ENCODE results near the gene LEFTY1. TPM values are rescaled to one million over a fixed set of nuclear protein-coding genes. Genes with fewer than 3 reads are reported as not detected.

The LEFTY1 gene
- total RNA-seq, 4 donors from 2014 or later = 1.0 TPM; not detected in 3

DNA sequence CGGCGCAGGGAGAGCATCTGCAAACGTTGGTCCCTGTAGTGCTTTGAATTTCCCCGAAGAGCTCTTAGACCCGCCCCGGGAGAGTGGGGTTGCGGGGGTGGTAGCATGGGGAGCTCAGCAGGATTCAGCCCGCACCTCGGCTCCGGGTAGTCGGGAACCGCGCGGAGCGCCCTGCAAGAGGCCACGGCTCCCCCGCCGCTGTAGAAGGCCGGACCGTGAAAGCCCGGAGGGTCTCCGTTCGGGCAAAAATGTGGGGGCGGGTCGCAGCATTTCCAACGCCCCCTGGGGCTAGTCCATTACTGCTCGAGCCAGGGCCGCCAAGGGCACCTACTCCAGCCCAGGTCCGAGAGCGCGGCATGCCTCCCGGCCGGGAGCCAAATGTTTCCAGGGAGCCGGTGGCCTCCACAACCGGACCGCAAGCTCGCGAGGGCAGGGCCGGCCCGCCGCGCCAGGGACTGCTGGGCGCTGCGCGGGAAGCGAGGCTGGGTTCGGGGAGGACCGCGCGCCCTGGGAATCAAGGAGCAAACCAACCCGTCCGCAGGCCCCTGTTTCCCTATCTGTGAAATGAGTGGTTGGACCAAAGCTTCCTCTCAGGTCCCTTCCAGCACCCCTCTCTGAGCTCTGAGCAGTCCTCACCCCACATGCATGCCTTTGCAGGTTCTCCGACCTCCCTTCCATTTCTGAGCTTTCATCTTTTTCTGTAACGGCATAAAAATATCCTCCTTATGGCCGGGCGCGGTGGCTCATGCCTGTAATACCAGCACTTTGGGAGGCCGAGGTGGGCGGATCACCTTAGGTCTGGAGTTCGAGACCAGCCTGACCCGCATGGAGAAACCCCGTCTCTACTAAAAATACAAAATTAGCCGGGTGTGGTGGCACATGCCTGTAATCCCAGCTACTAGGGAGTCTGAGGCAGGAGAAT, 6.0 kb downstream of the LEFTY1 start:
- Histone ChIP-seq H3K36me3 (no peaks in the 10 kb centered on the region), H3K27me3 (no peaks in the 10 kb centered on the region), H3K27ac (peak overlapping the region; percentile 75 to 92 (median 83)), H3K9me3 (no peaks in the 10 kb centered on the region), H3K4me1 (peaks cover 16 to 40% of the 10 kb centered on the region in 2 donors), H3K4me3 (replicated peaks in 1 of 3) (peak overlapping the region; percentile 66 to 96 (median 70))
- 14 to 28% methylated on average over 13 to 35 of the region's 63 CpGs for WGBS, 2 donors
- peak; percentile 59 to 62 for DNase-seq
- TF ChIP-seq POLR2A (IDR thresholded peaks at IDR 0.05) = no peak
- TF ChIP-seq, protein P1, sequence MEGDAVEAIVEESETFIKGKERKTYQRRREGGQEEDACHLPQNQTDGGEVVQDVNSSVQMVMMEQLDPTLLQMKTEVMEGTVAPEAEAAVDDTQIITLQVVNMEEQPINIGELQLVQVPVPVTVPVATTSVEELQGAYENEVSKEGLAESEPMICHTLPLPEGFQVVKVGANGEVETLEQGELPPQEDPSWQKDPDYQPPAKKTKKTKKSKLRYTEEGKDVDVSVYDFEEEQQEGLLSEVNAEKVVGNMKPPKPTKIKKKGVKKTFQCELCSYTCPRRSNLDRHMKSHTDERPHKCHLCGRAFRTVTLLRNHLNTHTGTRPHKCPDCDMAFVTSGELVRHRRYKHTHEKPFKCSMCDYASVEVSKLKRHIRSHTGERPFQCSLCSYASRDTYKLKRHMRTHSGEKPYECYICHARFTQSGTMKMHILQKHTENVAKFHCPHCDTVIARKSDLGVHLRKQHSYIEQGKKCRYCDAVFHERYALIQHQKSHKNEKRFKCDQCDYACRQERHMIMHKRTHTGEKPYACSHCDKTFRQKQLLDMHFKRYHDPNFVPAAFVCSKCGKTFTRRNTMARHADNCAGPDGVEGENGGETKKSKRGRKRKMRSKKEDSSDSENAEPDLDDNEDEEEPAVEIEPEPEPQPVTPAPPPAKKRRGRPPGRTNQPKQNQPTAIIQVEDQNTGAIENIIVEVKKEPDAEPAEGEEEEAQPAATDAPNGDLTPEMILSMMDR (IDR thresholded peaks at IDR 0.05) = no peak
- intact Hi-C loops (cut with DNase I) = loop anchor here (10.0 kb wide), 1 partner anchor 68 kb away; the partner anchor contains the start of gene EPHX1

DNA sequence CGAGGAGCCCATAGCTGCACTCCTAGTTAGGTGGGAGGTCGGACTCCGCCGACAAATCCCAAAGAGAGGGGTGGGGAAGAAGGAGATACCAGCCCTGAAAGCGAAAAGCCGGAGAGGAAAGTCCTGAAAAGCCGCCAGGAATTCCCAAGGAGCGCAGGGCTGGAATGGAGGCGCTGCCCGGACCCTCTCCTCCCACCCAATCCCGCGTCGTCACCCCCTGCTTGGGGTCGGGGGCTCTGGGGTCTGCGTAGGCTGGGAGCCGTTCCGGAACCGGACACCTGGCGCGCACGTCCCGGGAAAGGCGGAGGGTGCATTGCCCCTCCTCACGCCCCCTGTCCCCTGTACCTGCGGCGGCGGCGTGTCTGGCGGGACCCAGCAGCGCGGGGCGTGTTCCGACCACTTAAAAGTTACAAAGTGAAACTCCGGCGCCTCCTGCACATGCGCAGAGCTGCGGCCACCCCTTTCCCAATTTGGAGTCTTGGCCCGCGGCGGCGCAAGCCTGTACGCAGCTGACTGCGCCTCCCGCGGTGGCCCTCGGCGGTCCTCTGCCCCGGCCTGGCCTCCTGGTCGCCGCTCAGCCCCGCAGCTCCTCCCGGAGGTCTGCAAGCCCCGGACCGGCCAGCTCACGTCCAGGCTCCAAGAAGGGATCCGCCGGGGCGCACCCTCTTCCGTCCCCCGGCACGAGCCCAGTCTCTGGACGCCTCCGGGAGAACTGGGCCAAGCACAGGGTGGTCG, 6.8 kb downstream of the LEFTY1 start, which contains the start of gene TMEM63A:
Gene TMEM63A, minus strand, starts transcription at position 422 of the 735 bp plus-strand sequence. CDS start 4,800 bp downstream, outside the sequence.
- Histone ChIP-seq H3K27ac (peak within 1 kb of the TSS; percentile 75 to 92 (median 83)), H3K4me1 (peaks cover 16 to 42% of the 10 kb centered on the region in 2 donors), H3K9me3 (no peaks in the 10 kb centered on the region), H3K4me3 (replicated peaks in 1 of 3) (peak within 1 kb of the TSS; percentile 66 to 96 (median 70)), H3K36me3 (no peaks in the 10 kb centered on the region), H3K27me3 (no peaks in the 10 kb centered on the region)
- TF ChIP-seq, protein P1 (IDR thresholded peaks at IDR 0.05) = peak in 5 of 6 experiments; percentile 19 to 60 (median 27)
- TF ChIP-seq POLR2A (IDR thresholded peaks at IDR 0.05) = peak; percentile 4 to 92
- 0 to 2% methylated on average over 12 to 14 of the region's 64 CpGs for WGBS, 2 donors
- intact Hi-C loops (cut with DNase I) = loop anchor here (10.0 kb wide), 1 partner anchor 67 kb away; the partner anchor contains the start of gene EPHX1
- DNase-seq = peak; percentile 95

DNA sequence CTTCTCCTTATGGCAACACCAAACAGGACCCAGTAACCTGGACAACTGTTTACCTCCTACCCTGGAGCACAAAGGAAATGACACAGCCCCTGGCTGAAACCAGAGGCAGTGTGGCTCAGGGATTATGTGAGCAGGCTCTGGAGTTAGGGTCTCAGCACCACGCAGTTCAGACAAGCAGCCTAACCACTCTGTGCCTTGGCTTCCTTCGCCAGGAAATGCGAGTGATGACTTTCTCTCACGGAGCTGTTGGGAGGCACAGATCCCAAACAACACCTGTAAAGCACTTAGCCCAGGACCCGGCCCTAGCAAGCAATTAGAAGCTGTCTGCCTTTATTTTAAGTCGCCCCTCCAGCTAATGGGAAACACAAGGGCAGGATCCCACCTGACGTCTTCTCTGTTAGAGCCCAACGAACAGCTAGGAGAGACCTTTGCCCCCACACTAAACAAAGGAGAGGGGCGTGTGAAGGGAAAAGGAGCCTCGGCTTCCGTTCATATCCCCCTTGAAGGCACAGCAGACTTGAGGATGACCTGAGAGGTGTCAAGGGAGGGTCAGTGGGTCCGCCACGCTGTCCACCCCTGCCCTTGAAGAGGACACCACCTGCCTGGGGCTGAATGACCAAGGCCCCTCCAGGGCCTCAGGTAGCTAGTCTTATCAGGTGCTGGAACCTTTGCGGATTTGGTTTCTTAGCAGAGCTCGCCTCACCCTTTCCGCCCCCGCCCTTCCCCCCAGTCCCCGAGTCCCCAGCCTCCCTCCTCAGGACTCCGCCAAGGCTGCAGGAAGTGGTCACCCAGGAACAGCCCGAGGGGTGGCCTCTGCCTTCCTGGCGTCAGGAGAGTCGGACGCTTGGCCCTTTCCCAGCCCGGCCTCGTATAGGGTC, 7.6 kb downstream of the LEFTY1 start:
- peak overlapping the region; percentile 75 to 92 (median 83) for H3K27ac ChIP-seq
- 30 to 34% methylated on average over 12 to 16 of the region's 25 CpGs for WGBS, 2 donors
- intact Hi-C loops (cut with DNase I) = loop anchor here (10.0 kb wide), 1 partner anchor 67 kb away; the partner anchor contains the start of gene EPHX1

DNA sequence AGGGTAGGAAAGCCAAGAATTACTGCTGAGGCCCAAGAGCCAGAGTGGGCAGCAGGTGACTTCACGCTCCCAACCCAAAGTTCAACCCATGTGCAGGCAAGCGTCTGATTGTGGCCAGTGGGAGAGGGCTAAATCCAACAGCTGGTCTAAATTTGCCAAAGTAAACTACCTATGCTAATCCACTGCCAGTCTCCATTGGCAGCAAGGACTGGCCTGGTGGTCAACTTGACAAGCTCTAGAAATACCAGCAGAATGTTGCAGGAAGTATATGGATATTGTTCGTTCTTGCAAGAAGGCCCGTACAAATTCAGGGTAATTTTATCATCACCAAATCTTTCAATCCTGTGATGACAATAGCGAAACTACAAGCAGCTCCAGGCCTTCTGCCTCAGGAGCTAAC, 8.3 kb downstream of the LEFTY1 start:
- DNase-seq = peak in 1 of 2 donors; percentile 26
- H3K4me1 ChIP-seq = peaks cover 16 to 42% of the 10 kb centered on the region in 2 donors
- H3K27ac ChIP-seq = peak overlapping the region in 1 of 3 donors; percentile 92
- no peaks in the 10 kb centered on the region for H3K9me3 ChIP-seq
- TF ChIP-seq, protein P1 (IDR thresholded peaks at IDR 0.05) = no peak
- no peak for TF ChIP-seq POLR2A (IDR thresholded peaks at IDR 0.05)
- peaks cover 0 to 5% of the 10 kb centered on the region in 2 donors for H3K36me3 ChIP-seq
- intact Hi-C loops (cut with DNase I) = loop anchor here (10.0 kb wide), 1 partner anchor 66 kb away; the partner anchor contains the start of gene EPHX1
- no peaks in the 10 kb centered on the region for H3K27me3 ChIP-seq
- H3K4me3 ChIP-seq (replicated peaks in 1 of 3) = no peak overlapping the region
- 70 to 72% methylated on average over 5 of the region's 5 CpGs for WGBS, 2 donors

More for the DNA sequence above, 7.6 kb downstream of the LEFTY1 start:
- DNase-seq = peak; percentile 59 to 62
- TF ChIP-seq, protein P1 (IDR thresholded peaks at IDR 0.05) = no peak
- TF ChIP-seq POLR2A (IDR thresholded peaks at IDR 0.05) = no peak
- Histone ChIP-seq H3K4me1 (peaks cover 16 to 42% of the 10 kb centered on the region in 2 donors), H3K9me3 (no peaks in the 10 kb centered on the region), H3K4me3 (replicated peaks in 1 of 3) (peak overlapping the region; percentile 66 to 96 (median 70)), H3K27me3 (no peaks in the 10 kb centered on the region), H3K36me3 (peaks cover 0 to 5% of the 10 kb centered on the region in 2 donors)

Data from thyroid gland (tissue), 4 donors.